NK-92 treated with Interleukin-12 subunit alpha and Interleukin-12 subunit beta, amount 100 ng/mL, for 24 hours (cell line): ENCODE results near the gene HOXA11.

Experiments used
- DNase-seq: peaks from one replicate; lab custom pipeline; 2025; lab: John Stamatoyannopoulos, UW

The HOXA11 gene

GRCh38 chr7:27205325-27206280, 20.6 kb upstream of the HOXA11 start:
- no peak for DNase-seq

GRCh38 chr7:27204851-27205322, 19.9 kb upstream of the HOXA11 start:
- DNase-seq: no peak

- DNase-seq: no peak
These were observed 19.0 kb upstream of the HOXA11 start for GRCh38 chr7:27203964-27204594.

GRCh38 chr7:27203365-27203953, 18.4 kb upstream of the HOXA11 start:
- no peak for DNase-seq

- DNase-seq: no peak
These were observed 17.8 kb upstream of the HOXA11 start for GRCh38 chr7:27202862-27203134.

- DNase-seq: no peak
These were observed 17.2 kb upstream of the HOXA11 start for GRCh38 chr7:27202018-27202861.

- no peak for DNase-seq
These were observed 16.6 kb upstream of the HOXA11 start for GRCh38 chr7:27201580-27202017.

- DNase-seq: no peak
These were observed 15.9 kb upstream of the HOXA11 start for GRCh38 chr7:27200761-27201579.

- no peak for DNase-seq
These were observed 15.1 kb upstream of the HOXA11 start, which contains the start of gene HOXA13 for GRCh38 chr7:27199849-27200760. HOXA13 (minus strand) TSS chr7:27200091; CDS start chr7:27200077, 14 bp downstream.

GRCh38 chr7:27198871-27199801, 14.1 kb upstream of the HOXA11 start:
- DNase-seq: no peak

GRCh38 chr7:27198138-27198841, 13.3 kb upstream of the HOXA11 start:
- no peak for DNase-seq

- no peak for DNase-seq
These were observed 12.4 kb upstream of the HOXA11 start for GRCh38 chr7:27197137-27198042.

- DNase-seq: peak; percentile 34
These were observed 11.3 kb upstream of the HOXA11 start for GRCh38 chr7:27196287-27196767.

GRCh38 chr7:27194686-27195379, 9.8 kb upstream of the HOXA11 start:
- DNase-seq: no peak

- no peak for DNase-seq
These were observed 8.9 kb upstream of the HOXA11 start for GRCh38 chr7:27194002-27194352.

- no peak for DNase-seq
These were observed 8.4 kb upstream of the HOXA11 start for GRCh38 chr7:27193335-27194001.
